Ishikawa (cell line): ENCODE measurements around the gene NRSN1.

Experiments
- CEBPB ChIP-seq: IDR thresholded peaks from 2 replicates; pipeline ENCODE4 v1.6.1; 2012
- CREB1 ChIP-seq: IDR thresholded peaks from 2 replicates; pipeline ENCODE4 v1.6.1; 2012; ENCODE audit warnings: low read depth
- EGR1 ChIP-seq: IDR thresholded peaks from 2 replicates; pipeline ENCODE4 v1.6.1; 2012
- EP300 ChIP-seq: IDR thresholded peaks from 2 replicates; pipeline ENCODE4 v1.6.1; 2012; ENCODE audit warnings: borderline replicate concordance
- FOXM1 ChIP-seq: IDR thresholded peaks from 2 replicates; pipeline ENCODE4 v1.6.1; 2012; ENCODE audit warnings: low read depth, borderline replicate concordance
- MAX ChIP-seq: IDR thresholded peaks from 2 replicates; pipeline ENCODE4 v1.6.1; 2012
- NFIC ChIP-seq: IDR thresholded peaks from 2 replicates; pipeline ENCODE4 v1.6.1; 2012
- RAD21 ChIP-seq: IDR thresholded peaks from 2 replicates; pipeline ENCODE4 v1.6.1; 2012; ENCODE audit warnings: low read depth
- TAF1 ChIP-seq: IDR thresholded peaks from 2 replicates; pipeline ENCODE4 v1.6.1; 2012; ENCODE audit warnings: low read depth, mild to moderate bottlenecking
- TCF12 ChIP-seq: IDR thresholded peaks from 2 replicates; pipeline ENCODE4 v1.6.1; 2012; ENCODE audit warnings: low read depth
- TEAD4 ChIP-seq: IDR thresholded peaks from 2 replicates; pipeline ENCODE4 v1.6.1; 2012
- USF1 ChIP-seq: IDR thresholded peaks from 2 replicates; pipeline ENCODE4 v1.6.1; 2012
- YY1 ChIP-seq: IDR thresholded peaks from 2 replicates; pipeline ENCODE4 v1.6.1; 2012; ENCODE audit warnings: low read depth
- ZBTB7A ChIP-seq: IDR thresholded peaks from 2 replicates; pipeline ENCODE4 v1.6.1; 2012; ENCODE audit warnings: low read depth
- TF ChIP-seq, protein P1 (sequence below): IDR thresholded peaks from 2 replicates; pipeline ENCODE4 v1.6.1; 2012; ENCODE audit warnings: low read depth, mild to moderate bottlenecking

NRSN1 gene

GRCh38 chr6:24106291-24106690 lies 19.7 kb upstream of the NRSN1 start:
- TF ChIP-seq RAD21 (no peak), USF1 (no peak), EGR1 (no peak), CEBPB (no peak), ZBTB7A (no peak), EP300 (no peak), FOXM1 (no peak), MAX (no peak), YY1 (no peak), NFIC (no peak)

DNA sequence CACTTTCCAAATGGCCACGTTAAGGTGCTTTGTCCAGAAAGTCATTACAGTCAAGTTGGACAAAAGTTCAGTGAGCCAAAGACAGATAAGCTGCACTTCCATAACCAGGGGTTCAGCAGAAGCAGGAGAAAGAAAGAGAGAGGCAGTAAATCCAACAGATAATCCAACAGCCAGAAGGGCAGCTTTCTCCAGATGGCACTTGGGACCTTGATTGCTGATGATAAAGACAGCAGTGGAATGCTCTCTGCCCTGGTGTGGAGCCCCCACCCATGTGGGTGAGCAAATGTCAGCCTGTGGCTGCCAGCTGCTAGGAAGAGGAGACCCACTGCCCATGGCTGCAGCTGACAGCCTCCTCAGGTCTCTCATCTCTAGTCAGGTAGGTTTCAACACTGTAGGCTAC lies 18.7 kb upstream of the NRSN1 start:
- TF ChIP-seq RAD21 (no peak), TAF1 (no peak), FOXM1 (no peak), TCF12 (no peak), TEAD4 (no peak), EP300 (no peak), ZBTB7A (no peak)
- TF ChIP-seq, protein P1, sequence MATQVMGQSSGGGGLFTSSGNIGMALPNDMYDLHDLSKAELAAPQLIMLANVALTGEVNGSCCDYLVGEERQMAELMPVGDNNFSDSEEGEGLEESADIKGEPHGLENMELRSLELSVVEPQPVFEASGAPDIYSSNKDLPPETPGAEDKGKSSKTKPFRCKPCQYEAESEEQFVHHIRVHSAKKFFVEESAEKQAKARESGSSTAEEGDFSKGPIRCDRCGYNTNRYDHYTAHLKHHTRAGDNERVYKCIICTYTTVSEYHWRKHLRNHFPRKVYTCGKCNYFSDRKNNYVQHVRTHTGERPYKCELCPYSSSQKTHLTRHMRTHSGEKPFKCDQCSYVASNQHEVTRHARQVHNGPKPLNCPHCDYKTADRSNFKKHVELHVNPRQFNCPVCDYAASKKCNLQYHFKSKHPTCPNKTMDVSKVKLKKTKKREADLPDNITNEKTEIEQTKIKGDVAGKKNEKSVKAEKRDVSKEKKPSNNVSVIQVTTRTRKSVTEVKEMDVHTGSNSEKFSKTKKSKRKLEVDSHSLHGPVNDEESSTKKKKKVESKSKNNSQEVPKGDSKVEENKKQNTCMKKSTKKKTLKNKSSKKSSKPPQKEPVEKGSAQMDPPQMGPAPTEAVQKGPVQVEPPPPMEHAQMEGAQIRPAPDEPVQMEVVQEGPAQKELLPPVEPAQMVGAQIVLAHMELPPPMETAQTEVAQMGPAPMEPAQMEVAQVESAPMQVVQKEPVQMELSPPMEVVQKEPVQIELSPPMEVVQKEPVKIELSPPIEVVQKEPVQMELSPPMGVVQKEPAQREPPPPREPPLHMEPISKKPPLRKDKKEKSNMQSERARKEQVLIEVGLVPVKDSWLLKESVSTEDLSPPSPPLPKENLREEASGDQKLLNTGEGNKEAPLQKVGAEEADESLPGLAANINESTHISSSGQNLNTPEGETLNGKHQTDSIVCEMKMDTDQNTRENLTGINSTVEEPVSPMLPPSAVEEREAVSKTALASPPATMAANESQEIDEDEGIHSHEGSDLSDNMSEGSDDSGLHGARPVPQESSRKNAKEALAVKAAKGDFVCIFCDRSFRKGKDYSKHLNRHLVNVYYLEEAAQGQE: no peak

DNA sequence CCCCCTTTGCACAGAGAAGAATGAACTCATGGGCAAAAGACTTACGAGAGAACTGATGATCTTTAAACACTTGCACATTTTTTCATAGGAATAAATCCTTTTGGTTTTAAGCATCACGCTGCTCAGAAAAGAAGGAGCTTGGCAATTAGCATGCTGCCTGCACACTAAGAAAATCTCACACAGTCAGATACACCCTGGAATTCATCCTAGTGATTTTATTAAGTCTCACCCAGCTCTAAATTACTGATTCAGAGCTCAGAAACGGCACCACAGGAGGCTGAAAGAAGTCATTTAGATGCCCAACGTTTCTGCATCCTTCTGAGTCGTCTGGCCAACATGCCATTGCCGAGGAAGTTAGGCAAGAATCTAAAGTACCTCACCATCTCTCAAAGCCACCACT lies 18.0 kb upstream of the NRSN1 start:
- TF ChIP-seq CEBPB: no peak
- TF ChIP-seq EP300: no peak
- TF ChIP-seq TAF1: no peak
- TF ChIP-seq YY1: no peak
- TF ChIP-seq EGR1: no peak
- no peak for TF ChIP-seq TCF12
- TF ChIP-seq RAD21: no peak
- TF ChIP-seq USF1: no peak
- TF ChIP-seq CREB1: no peak
- TF ChIP-seq MAX: no peak
- no peak for TF ChIP-seq FOXM1
- TF ChIP-seq, protein P1: no peak
- TF ChIP-seq TEAD4: no peak

GRCh38 chr6:24110417-24110816 lies 15.6 kb upstream of the NRSN1 start:
- no peak for TF ChIP-seq CEBPB
- no peak for TF ChIP-seq FOXM1
- no peak for TF ChIP-seq RAD21
- TF ChIP-seq EGR1: no peak
- TF ChIP-seq MAX: no peak
- no peak for TF ChIP-seq TAF1
- TF ChIP-seq NFIC: no peak
- TF ChIP-seq TEAD4: no peak
- TF ChIP-seq CREB1: no peak
- TF ChIP-seq USF1: no peak
- no peak for TF ChIP-seq ZBTB7A
- no peak for TF ChIP-seq YY1

DNA sequence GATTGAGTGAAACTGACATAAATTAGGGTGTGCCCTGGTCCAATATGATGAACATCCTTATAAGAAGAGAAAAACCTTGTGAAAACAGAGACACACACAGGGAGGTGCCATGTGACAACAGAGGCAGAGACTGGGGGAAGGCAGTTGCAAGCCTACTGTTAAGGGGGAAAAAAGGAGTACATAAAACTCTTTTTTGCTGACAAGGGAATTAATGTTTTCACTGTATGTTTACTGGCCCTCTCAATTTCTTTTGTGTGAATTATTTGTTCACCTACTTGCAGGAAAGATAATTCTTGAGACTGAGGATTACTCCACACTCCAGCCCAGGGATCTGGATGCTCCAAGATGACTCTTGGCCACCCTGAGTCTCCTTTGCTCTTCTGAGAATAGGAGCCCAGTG lies 12.1 kb upstream of the NRSN1 start:
- TF ChIP-seq CEBPB (no peak), TAF1 (no peak), TCF12 (no peak), YY1 (no peak), NFIC (no peak), EP300 (no peak), USF1 (no peak), TEAD4 (no peak), CREB1 (no peak), MAX (no peak), EGR1 (no peak), FOXM1 (no peak), RAD21 (no peak), ZBTB7A (no peak)
- TF ChIP-seq, protein P1: no peak
